GM12878 (cell line): ENCODE measurements around the gene BTF3.

Experiments
- CTCF ChIP-seq, 3 experiments: IDR thresholded peaks in 2 of 3; conservative IDR thresholded peaks in 1 of 3; 2 replicates each; pipeline ENCODE4 v1.5.1; 2011; ENCODE audit warnings: low read depth in 3 of 3, low read length in 3 of 3, mild to moderate bottlenecking in 3 of 3, control low read depth in 2 of 3, moderate library complexity in 2 of 3, inconsistent platforms in 1 of 3, mixed read lengths in 1 of 3; ENCODE audit not compliant: control insufficient read depth in 2 of 3, insufficient read depth in 1 of 3; ENCODE audit errors: extremely low read depth in 1 of 3
- PML ChIP-seq: IDR thresholded peaks from 2 replicates; pipeline ENCODE4 v1.6.1; 2012; ENCODE audit warnings: low read length, inconsistent platforms
- RAD21 ChIP-seq: IDR thresholded peaks from 2 replicates; pipeline ENCODE4 v1.6.1; 2011; ENCODE audit warnings: mild to moderate bottlenecking, low read depth, low read length, moderate library complexity; ENCODE audit not compliant: insufficient read depth
- SRF ChIP-seq, 2 experiments: IDR thresholded peaks; 2 replicates each; pipeline ENCODE4 v1.6.1; 2011; ENCODE audit warnings: low read depth in 2 of 2, low read length in 2 of 2, mild to moderate bottlenecking in 1 of 2, moderate library complexity in 1 of 2

GRCh38 chr5:73484511-73484910, 13.7 kb upstream of the BTF3 start:
- TF ChIP-seq PML (no peak), RAD21 (no peak), SRF (IDR thresholded peaks at IDR 0.05; ENCODE audit: low read depth in 2 of 2, low read length in 2 of 2) (no peak), CTCF (IDR thresholded peaks at IDR 0.05 in 2 of 3, conservative IDR thresholded peaks at IDR 0.05 in 1 of 3; ENCODE audit: control insufficient read depth in 2 of 3, extremely low read depth in 1 of 3, insufficient read depth in 1 of 3, low read depth in 3 of 3, low read length in 3 of 3) (no peak)
